AG04450 (cell line): ENCODE results near the gene KRTAP12-4. TPM values are rescaled to one million over a fixed set of nuclear protein-coding genes. Genes with fewer than 3 reads are reported as not detected.

Source experiments
- CTCF ChIA-PET: fragments of 300-600, 350-600 bp; formaldehyde crosslinking; extraction: SDS; loops from one replicate; lab custom pipeline; 2022; ENCODE audit warnings: antibody characterized with exemption, inconsistent platforms; lab: Charles Lee
- POLR2A ChIA-PET: fragments of 350-600 bp; formaldehyde crosslinking; extraction: SDS; loops from one replicate; lab custom pipeline; 2021; ENCODE audit warnings: antibody characterized with exemption, inconsistent platforms; lab: Yijun Ruan, JAX
- DNase-seq: peaks from one replicate; pipeline ENCODE4 v3.0.0-alpha.2; 2011; ENCODE audit warnings: low read depth, low spot score
- H3K27ac ChIP-seq: one replicate; pipeline ENCODE4 v1.5.1; 2012; ENCODE audit warnings: low read depth, low read length, control low read depth
- H3K27me3 ChIP-seq: one replicate; pipeline ENCODE4 v1.6.0; 2012; ENCODE audit warnings: low read length; ENCODE audit not compliant: control insufficient read depth, insufficient read depth
- H3K4me3 ChIP-seq: 2 replicates; pipeline ENCODE4 v1.5.1; 2011; ENCODE audit warnings: mild to moderate bottlenecking, low read depth, low read length, control low read depth
- H3K9me3 ChIP-seq: 2 replicates; pipeline ENCODE4 v1.5.1; 2012; ENCODE audit warnings: low read length; ENCODE audit not compliant: control insufficient read depth, insufficient read depth
- CTCF ChIP-seq: IDR thresholded peaks from 2 replicates; pipeline ENCODE4 v1.5.1; 2011; ENCODE audit warnings: low read depth, low read length, control low read depth, inconsistent platforms
- polyA plus RNA-seq: library from polyadenylated mRNA; depleted of rRNA; stranded (reverse); fragments of >200 nt; gene quantifications from 2 replicates; pipeline ENCODE4 v1.2.3, GENCODE V29; 2011

Gene KRTAP12-4
- polyA plus RNA-seq, 1 experiment = not detected

DNA sequence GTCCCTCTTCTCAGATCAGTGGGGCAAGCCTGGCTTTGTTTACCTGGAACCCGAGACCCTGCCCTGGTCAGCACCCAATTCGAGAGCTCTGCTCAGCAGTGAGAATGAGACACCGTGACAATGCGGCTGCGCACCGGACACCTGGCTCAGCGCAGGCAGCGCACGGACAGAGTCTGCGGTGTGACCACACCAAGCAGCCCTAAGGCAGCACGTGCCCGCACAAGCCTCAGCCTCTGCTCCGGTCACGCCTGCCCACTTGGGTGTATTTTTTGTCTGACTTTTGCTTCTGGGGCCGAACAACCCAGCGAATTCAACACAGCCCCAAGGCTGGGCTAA, 37.9 kb downstream of the KRTAP12-4 start:
- CTCF ChIA-PET = no interaction called here
- peaks cover 51% of the 10 kb centered on the region for H3K9me3 ChIP-seq
- H3K27me3 ChIP-seq = no peaks in the 10 kb centered on the region
- no peak overlapping the region for H3K27ac ChIP-seq
- H3K4me3 ChIP-seq = no peak overlapping the region
- no peak for TF ChIP-seq CTCF
- no peak for DNase-seq
- POLR2A ChIA-PET = no interaction called here

GRCh38 chr21:44615911-44616590, 38.4 kb downstream of the KRTAP12-4 start:
- no peaks in the 10 kb centered on the region for H3K27me3 ChIP-seq
- H3K9me3 ChIP-seq = peaks cover 54% of the 10 kb centered on the region
- POLR2A ChIA-PET = no interaction called here
- no peak overlapping the region for H3K27ac ChIP-seq
- no peak overlapping the region for H3K4me3 ChIP-seq
- CTCF ChIA-PET = no interaction called here
- DNase-seq = no peak
- no peak for TF ChIP-seq CTCF

- CTCF ChIA-PET = no interaction called here
- POLR2A ChIA-PET = no interaction called here
- no peak for TF ChIP-seq CTCF
- no peak overlapping the region for H3K27ac ChIP-seq
- no peak for DNase-seq
- peaks cover 54% of the 10 kb centered on the region for H3K9me3 ChIP-seq
- H3K27me3 ChIP-seq = no peaks in the 10 kb centered on the region
- H3K4me3 ChIP-seq = no peak overlapping the region
Observed at GRCh38 chr21:44615466-44615865, 39.0 kb downstream of the KRTAP12-4 start.

- no peak for TF ChIP-seq CTCF
- ChIA-PET POLR2A (no interaction called here), CTCF (no interaction called here)
- Histone ChIP-seq H3K27ac (no peak overlapping the region), H3K4me3 (no peak overlapping the region), H3K9me3 (peaks cover 54% of the 10 kb centered on the region), H3K27me3 (no peaks in the 10 kb centered on the region)
- DNase-seq = no peak
Observed at GRCh38 chr21:44614961-44615391, 39.5 kb downstream of the KRTAP12-4 start.

DNA sequence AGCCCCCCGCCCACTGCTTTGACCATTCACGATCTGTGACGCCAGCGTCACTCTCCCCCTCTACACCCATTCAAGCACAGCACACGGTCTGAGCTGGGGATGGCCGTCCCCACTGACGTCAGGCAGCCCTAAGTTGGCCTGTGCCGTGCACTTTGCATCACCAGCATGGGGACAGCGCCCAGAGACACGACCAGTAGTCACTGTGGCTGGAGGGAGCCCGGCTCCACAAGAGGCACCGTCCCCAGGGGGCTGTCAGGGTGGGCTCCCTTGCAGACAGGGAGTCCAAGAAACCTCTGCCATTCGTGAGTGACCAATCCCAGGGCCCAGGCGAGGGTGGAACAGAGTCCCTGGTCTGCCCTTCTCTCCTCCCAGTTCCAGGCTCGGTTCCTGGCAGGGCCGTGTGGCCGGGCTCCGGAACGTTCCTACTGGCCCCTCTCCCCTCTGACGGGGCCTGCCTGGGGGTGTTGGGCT, 40.3 kb downstream of the KRTAP12-4 start:
- Histone ChIP-seq H3K27ac (no peak overlapping the region), H3K27me3 (no peaks in the 10 kb centered on the region), H3K4me3 (no peak overlapping the region), H3K9me3 (peaks cover 54% of the 10 kb centered on the region)
- ChIA-PET POLR2A (no interaction called here), CTCF (no interaction called here)
- DNase-seq = no peak
- TF ChIP-seq CTCF = no peak
